ENCODE data around the gene ENOPH1.
"Not testable (repeated sequence)": the region's sequence is repeated elsewhere in the genome, so short reads cannot be mapped to it uniquely, and the experiment has no call there.

ENOPH1 gene

GRCh38 chr4:82430193-82430963, at the start of gene ENOPH1, which contains the start of gene HNRNPDL:
Gene ENOPH1, plus strand, starts transcription at chr4:82430590. Its CDS starts 240 bp downstream, at chr4:82430830.
Gene HNRNPDL, minus strand, starts transcription at chr4:82430462. Its CDS starts 772 bp downstream, at chr4:82429690.
- DNase-seq: peak; percentile 95

DNA sequence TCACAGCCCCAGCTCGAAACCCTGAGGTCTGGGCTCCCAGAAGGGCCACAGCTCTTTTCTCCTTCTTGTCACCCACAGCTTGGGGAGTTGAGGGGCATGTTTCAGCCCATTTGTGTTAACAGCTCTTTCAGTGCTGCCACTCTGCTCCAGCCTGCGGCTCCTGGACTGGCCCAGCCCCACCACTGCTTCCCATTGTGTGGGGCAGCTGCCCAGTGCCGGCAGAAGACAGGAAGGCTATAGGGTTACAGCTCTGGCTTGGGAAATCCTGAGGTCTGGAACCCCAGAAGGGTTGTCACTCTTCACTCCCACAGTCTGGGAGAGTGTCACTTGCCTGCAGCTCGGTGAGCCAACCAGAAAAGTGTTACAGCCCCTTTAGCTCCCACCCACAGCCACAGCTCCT, 49.6 kb upstream of the ENOPH1 start:
- no peak for DNase-seq

DNA sequence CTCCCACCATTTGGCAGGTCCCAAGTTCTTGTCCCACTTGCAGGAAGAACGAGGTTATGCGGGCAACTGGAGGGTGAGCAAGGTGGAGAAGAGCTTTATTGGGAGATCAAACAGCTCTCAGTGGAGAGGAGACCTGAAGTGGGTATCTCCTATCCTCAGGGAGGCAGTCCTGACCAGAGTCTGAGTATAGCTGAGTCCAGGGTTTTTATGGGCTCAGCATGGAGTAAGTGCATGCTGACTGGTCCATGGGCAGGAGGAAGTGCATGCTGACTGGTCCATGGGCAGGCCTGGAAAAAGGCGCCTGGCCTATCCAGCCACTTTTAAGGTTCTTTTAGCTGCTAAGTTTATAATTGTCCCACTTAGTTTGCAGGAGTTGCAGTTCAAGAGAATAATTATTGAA, 49.2 kb upstream of the ENOPH1 start:
- DNase-seq: no peak

DNA sequence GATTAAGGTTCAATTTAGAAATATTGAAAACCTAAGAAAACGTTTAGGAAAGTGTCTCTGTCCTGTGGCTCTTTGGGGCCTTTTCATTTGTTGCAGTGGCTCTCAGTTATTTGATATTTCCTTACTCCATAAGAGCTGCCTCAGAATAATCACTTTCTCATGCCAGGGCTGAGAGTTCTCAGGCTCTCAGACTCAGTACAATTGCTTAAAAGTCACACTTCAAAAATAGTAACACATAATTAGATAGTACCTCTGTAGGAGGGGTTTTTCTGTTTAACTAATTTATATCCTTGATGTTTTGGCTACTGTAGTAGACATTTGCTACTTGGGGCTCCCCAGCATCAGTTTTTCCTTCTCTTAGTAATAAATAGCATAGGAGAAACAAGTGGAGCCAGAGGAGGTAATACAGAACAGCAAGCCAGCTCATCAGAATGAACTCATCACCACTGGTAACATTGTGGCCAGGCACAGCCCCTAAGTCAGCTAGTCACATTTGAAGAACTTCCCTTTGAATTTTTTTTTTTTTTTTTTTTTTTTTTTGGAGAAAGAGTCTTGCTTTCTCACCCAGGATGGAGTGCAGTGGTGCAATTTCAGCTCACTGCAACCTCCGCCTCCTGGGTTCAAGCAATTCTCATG, 48.6 kb upstream of the ENOPH1 start:
- no peak for DNase-seq

- DNase-seq: no peak
Observed at GRCh38 chr4:82382751-82383150, 47.6 kb upstream of the ENOPH1 start.

- DNase-seq: not testable (repeated sequence)
Observed at GRCh38 chr4:82386312-82386711, 44.1 kb upstream of the ENOPH1 start.

DNA sequence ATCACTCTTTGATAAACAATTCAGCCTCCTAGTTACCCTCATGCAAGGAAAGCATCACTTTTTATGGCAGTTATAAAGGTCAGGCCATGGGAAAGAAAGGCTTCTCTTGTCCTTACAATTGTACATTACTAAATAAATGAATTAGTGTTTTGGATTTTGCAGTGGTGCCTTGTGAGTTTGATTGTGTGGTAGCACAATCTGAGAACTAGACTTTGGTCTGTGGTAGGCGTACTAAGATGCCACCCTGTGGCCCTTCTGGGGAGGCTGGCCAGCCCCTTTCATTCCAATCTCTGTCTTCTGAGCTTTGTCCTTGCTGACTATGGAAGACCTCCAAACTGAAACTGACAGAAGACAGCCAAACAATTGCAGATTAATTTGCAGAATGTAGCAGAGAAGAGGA, 42.0 kb upstream of the ENOPH1 start:
- DNase-seq: no peak

DNA sequence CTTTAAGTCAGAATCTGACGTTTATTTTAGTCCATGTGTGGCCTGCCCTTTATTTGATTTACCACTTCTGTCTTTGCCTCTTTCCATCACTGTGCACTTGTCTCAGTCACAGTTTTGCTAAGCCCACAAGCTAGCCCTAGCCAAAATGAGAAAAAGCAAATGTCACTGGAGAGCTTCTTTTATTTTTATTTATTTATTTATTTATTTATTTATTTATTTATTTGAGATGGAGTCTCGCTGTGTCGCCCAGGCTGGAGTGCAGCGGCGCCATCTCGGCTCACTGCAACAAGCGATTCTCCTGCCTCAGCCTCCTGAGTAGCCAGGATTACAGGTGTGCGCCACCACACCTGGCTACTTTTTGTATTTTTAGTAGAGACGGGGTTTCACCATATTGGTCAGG, 40.3 kb upstream of the ENOPH1 start:
- not testable (repeated sequence) for DNase-seq

- no peak for DNase-seq
Observed at GRCh38 chr4:82394896-82395295, 35.5 kb upstream of the ENOPH1 start.

DNA sequence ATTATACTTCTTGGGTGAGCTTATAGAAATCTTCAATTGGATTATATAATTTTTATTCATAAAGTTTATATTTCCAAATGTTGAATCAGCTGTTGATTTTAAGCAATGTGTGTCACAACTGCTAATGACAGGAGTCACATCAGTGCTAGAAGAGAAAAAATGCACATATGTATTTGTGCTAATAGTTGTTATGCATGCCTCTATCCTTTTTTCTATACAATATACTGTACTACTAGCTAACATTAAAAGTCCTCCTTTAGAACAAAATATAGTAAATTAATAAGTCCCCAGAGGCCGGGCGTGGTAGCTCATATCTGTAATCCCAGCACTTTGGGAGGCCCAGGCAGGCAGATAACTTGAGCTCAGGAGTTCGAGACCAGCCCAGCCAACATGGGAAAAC, 32.9 kb upstream of the ENOPH1 start:
- DNase-seq: no peak

DNA sequence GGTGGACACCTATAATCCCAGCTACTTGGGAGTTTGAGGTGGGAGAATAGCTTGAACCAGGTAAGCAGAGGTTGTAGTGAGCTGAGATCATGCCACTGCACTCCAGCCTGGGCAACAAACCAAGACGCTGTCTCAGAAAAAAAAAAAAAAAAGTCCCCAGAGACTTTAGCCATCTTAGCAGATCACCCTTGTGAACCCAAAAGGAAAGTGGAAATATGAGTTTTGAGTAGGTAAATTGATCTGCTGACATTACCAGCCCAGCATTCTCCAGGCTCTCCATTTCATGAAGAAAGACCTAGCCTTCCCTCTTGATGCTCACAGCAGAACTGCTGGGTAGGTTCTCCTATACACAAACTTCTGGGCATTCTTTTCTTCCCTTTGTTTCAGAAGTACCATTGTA, 32.1 kb upstream of the ENOPH1 start:
- no peak for DNase-seq

DNA sequence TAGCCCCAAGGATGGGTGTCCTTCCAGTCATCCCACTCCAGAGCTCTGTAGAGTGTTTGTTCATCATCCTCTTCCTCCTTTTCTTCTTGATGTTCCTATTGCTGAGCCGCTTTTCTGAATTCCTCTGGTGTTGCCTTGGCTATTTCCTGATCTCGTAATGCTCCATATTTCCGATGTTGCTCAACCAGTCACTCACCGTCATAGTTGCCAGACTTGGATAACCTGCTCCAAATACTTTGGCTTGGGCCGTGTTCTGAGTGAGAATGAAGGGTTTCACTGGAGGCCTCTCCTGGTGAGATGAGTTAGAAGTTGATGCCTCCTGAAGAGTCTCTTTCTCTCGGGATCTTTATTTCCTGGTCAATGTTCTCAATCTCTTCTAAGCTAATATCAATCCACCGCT, 28.8 kb upstream of the ENOPH1 start:
- no peak for DNase-seq

- no peak for DNase-seq
Observed at GRCh38 chr4:82402196-82402775, 28.1 kb upstream of the ENOPH1 start.

DNA sequence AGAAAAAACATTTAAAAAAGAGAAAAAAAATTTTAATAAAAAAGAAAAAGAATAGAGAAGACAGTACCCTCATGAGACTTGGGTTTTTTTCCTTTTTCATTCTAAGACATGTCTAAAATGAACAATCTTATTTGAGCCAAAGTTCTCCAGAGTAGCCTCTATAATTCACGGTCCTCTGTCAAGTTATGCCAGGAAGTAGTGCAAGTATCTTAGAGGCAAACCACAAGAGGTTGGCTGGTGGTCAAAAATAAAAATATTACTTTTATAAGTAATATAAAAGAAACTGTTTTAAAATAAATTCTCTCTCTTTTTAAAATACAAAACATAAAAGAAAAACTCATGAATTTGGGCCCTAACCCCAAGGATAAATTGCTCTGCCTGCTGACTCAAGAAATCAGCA, 26.7 kb upstream of the ENOPH1 start:
- no peak for DNase-seq

DNA sequence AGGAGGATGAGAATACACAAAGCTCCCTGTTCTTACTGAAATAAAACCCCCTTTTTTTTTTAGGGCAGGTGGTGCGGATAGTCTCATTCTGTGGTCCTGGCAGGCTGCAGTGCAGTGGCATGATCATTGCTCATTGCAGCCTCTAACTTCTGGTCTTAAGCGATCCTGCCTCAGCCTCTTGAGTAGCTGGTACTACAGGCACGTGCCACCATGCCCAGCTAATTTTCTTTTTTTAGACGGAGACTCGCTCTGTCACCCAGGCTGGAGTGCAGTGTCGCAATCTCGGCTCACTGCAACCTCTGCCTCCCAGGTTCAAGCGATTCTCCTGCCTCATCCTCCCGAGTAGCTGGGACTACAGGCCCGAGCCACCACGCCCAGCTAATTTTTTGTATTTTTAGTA, 15.3 kb upstream of the ENOPH1 start:
- DNase-seq: not testable (repeated sequence)

DNA sequence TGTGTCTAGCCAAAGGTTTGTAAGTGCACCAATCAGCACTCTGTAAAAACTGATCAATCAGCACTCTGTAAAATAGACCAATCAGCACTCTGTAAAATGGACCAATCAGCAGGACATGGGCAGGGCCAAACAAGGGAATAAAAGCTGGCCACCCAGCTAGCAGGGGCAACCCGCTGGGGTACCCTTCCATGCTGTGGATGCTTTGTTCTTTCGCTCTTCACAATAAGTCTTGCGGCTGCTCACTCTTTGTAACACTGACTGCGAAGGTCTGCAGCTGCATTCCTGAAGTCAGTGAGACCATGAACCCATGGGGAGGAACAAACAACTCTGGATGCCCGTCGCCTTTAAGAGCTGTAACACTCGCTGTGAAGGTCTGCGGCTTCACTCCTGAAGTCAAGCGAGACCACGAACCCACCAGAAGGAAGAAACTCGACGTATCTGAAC, 14.4 kb upstream of the ENOPH1 start:
- no peak for DNase-seq

DNA sequence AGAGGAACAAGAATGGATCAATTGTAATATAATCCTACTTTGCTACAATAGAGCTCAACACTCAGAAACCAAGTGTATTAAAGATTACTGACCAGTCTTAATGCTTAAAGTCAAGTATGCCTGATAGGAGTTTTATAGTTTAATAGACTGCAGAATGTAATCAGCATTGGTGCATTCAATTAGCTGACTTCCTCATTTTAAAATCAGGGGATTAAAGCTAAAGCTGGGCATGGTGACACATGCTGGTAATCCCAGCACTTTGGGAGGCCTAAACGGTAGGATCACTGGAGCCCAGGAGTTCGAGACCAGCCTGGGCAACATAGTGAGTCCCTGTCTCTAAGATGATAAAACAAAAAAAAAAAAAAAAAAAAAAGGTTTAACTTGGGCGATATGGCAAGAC, 10.9 kb upstream of the ENOPH1 start:
- DNase-seq: no peak

- no peak for DNase-seq
Observed at GRCh38 chr4:82421796-82422560, 8.4 kb upstream of the ENOPH1 start.

DNA sequence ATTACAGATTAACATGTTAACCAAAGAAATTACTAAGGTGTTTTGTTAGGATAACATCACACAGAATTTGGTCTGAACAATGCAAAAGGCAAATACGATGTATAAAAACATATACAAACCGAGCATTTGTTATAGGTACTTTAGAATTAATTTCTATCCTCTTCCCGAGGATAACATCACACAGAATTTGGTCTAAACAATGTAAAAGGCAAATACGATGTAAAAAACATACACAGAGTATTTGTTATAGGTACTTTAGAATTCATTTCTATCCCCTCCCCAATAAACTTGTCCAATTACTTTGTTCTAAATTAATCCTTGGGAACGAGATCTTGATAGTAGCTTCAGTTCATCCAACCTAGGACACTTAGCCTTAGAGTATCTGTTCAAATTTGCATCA, 7.8 kb upstream of the ENOPH1 start:
- DNase-seq: no peak

DNA sequence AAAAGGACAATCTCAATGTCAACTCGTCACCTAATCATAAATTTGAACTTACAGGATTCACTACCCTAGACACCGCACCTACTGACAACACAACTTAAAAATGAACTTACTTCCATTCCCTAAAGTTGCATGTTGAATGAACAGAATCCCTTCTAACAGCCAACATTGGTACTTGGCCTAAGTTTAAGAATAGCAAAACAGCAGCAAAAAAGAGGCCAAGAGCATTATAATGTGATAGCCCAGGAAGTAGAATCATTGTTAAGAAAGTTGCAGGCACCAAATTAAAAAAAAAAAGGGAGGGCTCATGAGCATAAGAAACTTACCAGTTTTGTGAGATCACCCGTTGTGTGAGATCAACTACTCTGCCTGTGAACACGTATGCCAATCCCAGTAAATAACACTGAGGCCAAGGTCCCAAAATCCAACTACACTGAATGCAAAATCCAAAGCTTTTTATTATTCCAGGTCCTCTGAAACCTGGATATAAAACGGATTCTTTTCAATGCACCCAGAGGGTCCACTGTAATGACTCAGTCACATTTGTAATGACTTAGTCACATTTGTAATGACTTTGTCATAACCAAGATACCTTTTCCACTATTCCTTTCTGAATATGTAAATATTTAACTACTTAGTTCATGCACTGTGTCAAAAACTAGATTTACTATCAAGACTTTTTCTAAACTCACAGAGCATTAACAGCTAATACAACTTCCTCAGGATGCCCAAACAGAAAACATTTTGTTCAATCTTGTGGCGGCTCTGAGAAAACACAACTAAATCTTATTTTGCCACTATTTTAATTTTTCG, 6.9 kb upstream of the ENOPH1 start:
- no peak for DNase-seq

DNA sequence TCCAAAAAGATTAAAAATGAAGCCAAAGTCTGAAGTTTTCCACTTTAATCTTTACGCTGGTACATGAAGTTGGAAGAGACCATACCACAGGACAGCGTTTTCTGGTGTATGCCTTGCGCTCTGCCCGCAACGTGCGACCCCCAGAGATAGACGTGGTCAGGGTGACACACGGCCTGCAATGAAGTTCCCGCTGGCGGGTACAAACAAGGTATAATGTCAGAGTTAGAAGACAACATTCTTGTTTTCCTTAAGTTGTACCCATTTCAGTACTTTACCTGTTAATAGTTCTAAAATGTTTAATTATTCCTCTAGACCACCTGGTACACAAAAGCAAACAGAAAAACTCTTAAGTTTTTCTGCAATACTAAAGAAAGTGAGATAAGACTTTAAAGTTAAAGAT, 4.9 kb upstream of the ENOPH1 start:
- no peak for DNase-seq

DNA sequence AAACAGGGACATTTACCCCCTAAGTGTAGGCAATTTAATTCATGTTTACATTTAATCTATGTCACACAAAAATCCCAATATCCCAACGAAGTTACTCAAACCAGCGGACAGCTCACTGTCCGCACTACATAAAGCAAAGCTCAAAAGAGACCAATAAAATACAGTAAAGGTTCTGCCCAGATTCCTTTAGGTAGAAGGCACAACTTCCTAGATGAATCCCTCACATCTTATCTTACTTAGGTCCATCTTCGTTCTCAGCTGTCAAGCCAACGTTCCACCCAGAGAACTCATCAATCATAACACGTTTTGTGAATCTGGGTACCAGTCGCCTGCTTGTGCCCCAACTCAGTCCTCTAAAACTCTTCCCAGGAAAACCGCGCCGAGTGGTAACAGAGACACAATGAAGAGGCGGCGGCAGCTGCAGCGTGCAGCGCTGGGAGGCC, 1.8 kb upstream of the ENOPH1 start:
- no peak for DNase-seq
